LNCAP (cell line): Measurements from ENCODE around the gene PTH1R.

ENCODE experiments used
- CTCF ChIP-seq: fragments of 450-650 bp; IDR thresholded peaks from 2 replicates; pipeline ENCODE4 v1.5.1; 2017; ENCODE audit warnings: mild to moderate bottlenecking

Gene PTH1R

GRCh38 chr3:46916278-46916677 lies 38.8 kb downstream of the PTH1R start:
- TF ChIP-seq CTCF, result no peak

DNA sequence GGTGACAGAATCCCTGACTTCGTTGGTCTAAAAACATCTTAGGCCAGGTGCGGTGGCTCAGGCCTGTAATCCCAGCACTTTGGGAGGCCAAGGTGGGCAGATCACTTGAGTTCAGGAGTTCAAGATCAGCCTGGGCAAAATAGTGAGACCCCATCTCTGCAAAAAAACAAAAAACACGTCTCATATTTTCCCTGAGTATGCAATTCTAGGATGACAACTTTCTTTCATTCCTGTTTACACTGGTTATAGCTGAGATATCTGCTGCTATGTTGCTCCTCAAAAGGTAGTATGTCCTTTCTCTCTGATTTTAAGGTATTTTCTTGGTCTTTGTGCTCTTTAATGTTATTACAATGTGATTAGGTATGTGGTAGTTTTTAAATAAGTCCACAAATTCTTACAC lies 39.3 kb downstream of the PTH1R start:
- TF ChIP-seq CTCF, result no peak

- TF ChIP-seq CTCF, result no peak
Observed at GRCh38 chr3:46917257-46917656, 39.7 kb downstream of the PTH1R start.

DNA sequence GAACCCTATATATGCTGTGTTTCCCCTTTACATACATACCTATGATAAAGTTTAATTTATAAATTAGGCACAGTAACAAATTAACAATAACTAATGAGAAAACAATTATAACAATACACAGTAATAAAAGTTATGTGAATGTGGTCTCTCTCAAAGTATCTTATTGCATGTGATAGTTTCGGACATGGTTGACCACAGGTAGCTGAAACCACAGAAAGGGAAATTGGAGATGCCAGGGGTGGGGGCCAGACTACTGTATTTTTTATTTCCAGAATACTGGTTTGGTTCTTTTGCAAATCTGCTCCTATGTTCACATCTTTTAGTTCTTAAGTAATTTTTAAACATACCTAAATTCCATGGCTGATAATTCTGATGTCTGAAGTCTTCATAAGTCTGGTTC lies 40.7 kb downstream of the PTH1R start:
- TF ChIP-seq CTCF, result no peak

- TF ChIP-seq CTCF, result no peak
Observed at GRCh38 chr3:46918634-46919033, 41.1 kb downstream of the PTH1R start.

GRCh38 chr3:46921041-46921440 lies 43.5 kb downstream of the PTH1R start:
- TF ChIP-seq CTCF, result no peak

- no peak for TF ChIP-seq CTCF
Observed at GRCh38 chr3:46921871-46922271, 44.4 kb downstream of the PTH1R start.

GRCh38 chr3:46922426-46922825 lies 44.9 kb downstream of the PTH1R start:
- TF ChIP-seq CTCF, result no peak
